Prostate gland (tissue), 2 donors: Measurements from ENCODE around the gene CALML6. TPM values are rescaled to one million over a fixed set of nuclear protein-coding genes. Genes with fewer than 3 reads are reported as not detected.

ENCODE experiments used
- DNase-seq: peaks from one replicate; pipeline ENCODE4 v3.0.0-alpha.2; 2019; ENCODE audit warnings: low spot score
- H3K27ac ChIP-seq, 2 donors: fragments of 200-600 bp; sonication (generic); 2 replicates each; pipeline ENCODE4 v1.5.1; 2017 to 2019
- H3K27me3 ChIP-seq: fragments of 200-600 bp; sonication (generic); replicated peaks from 2 replicates; pipeline ENCODE4 v1.5.1; 2019; ENCODE audit not compliant: insufficient read depth
- H3K36me3 ChIP-seq, 2 donors: fragments of 200-600 bp; sonication (generic); 1 replicate in 1 of 2; 2 replicates in 1 of 2; pipeline versions ENCODE4 v1.5.1 to v1.8.1; 2017 to 2019
- H3K4me1 ChIP-seq: fragments of 200-600 bp; sonication (generic); replicated peaks from 2 replicates; pipeline ENCODE4 v1.5.1; 2019
- H3K4me3 ChIP-seq, 2 donors: fragments of 200-600 bp; sonication (generic); 2 replicates each; pipeline ENCODE4 v1.5.1; 2017 to 2019
- H3K9me3 ChIP-seq: fragments of 200-600 bp; sonication (generic); 2 replicates; pipeline ENCODE4 v1.5.1; 2017
- POLR2A ChIP-seq: fragments of 450-650 bp; IDR thresholded peaks from one replicate; pipeline ENCODE4 v1.6.1; 2016; ENCODE audit warnings: antibody characterized with exemption, mild to moderate bottlenecking
- POLR2AphosphoS5 ChIP-seq: sonication (generic); formaldehyde crosslinking; IDR thresholded peaks from one replicate; pipeline ENCODE4 v1.6.1; 2017; ENCODE audit warnings: antibody characterized with exemption
- WGBS: methylation state at CpG from one replicate; pipeline ENCODE4 v1.1.5; 2018; 5-methylcytosine and 5-hydroxymethylcytosine counted together
- intact Hi-C: fragments of 100-400 bp; cut with DNase I; formaldehyde crosslinking; loops from one replicate; pipeline ENCODE4 v1.14.2; 2022
- total RNA-seq, 2 donors: library from RNA; depleted of rRNA; stranded (reverse); fragments of >200 nt; gene quantifications; one replicate each; pipeline ENCODE4 v1.1.0, GENCODE V29; 2016
- TF ChIP-seq, protein P1 (sequence below), 4 experiments: fragments of 200-600 bp in 2 of 4; fragments of 450-650 bp in 2 of 4; sonication (generic) in 2 of 4; IDR thresholded peaks; 1 replicate in 3 of 4; 2 replicates in 1 of 4; pipeline ENCODE4 v1.5.1; 2016 to 2019; ENCODE audit warnings: antibody characterized with exemption in 4 of 4, mild to moderate bottlenecking in 2 of 4, moderate library complexity in 2 of 4

The CALML6 gene, protein sequence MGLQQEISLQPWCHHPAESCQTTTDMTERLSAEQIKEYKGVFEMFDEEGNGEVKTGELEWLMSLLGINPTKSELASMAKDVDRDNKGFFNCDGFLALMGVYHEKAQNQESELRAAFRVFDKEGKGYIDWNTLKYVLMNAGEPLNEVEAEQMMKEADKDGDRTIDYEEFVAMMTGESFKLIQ
- total RNA-seq, result under 1 TPM; 0.18 to 0.28 TPM

DNA sequence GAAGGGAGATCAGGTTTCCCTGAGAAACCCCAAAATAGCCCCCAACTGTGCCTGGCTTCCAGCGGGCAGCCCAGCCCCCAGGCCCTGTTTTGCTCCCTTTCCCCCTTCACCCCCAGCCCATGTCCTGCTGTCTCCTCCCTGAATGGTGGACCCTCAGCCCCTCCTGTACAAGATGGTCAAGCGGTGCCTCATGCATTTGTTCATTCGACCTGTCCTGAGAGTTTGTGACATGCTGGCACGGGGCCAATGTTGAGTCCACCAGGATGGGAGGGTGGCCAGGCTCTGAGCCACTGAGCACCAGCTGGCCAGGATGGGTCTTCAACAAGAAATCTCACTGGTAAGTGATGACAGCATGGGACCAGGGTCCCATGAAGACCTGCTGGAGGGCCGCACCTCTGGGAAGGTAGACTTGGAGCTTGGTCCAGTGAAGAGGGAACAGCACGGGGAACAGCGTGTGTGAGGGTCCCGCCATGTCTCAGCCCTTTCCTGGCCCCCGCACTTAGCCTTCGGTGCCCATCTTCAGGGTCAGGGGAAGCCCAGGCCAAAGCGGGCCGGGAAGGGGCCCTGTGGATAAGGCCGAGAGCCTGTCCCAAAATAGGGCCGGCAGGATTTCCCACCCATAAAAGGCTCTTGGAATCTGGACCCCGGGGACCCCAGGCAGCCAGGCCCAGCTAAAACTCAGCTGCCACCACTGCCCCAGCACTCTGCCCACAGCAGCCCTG lies at the start of gene CALML6:
Gene CALML6 (plus strand): TSS at position 290 of the 722 bp plus-strand sequence. CDS start 21 bp downstream, at position 311.
- TF ChIP-seq, protein P1, sequence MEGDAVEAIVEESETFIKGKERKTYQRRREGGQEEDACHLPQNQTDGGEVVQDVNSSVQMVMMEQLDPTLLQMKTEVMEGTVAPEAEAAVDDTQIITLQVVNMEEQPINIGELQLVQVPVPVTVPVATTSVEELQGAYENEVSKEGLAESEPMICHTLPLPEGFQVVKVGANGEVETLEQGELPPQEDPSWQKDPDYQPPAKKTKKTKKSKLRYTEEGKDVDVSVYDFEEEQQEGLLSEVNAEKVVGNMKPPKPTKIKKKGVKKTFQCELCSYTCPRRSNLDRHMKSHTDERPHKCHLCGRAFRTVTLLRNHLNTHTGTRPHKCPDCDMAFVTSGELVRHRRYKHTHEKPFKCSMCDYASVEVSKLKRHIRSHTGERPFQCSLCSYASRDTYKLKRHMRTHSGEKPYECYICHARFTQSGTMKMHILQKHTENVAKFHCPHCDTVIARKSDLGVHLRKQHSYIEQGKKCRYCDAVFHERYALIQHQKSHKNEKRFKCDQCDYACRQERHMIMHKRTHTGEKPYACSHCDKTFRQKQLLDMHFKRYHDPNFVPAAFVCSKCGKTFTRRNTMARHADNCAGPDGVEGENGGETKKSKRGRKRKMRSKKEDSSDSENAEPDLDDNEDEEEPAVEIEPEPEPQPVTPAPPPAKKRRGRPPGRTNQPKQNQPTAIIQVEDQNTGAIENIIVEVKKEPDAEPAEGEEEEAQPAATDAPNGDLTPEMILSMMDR (IDR thresholded peaks at IDR 0.05), result no peak
- TF ChIP-seq POLR2A, result no peak
- TF ChIP-seq POLR2AphosphoS5, result no peak
- intact Hi-C loops, result no loop called here
- no peaks in the 10 kb centered on the region for H3K27me3 ChIP-seq
- H3K4me3 ChIP-seq, result no peak within 1 kb of the TSS
- no peak for DNase-seq
- H3K36me3 ChIP-seq, result no peaks in the 10 kb centered on the region
- no peaks in the 10 kb centered on the region for H3K4me1 ChIP-seq
- H3K9me3 ChIP-seq, result no peaks in the 10 kb centered on the region
- WGBS, result 82% methylated on average over 15 of the region's 15 CpGs
- H3K27ac ChIP-seq, result no peak within 1 kb of the TSS

DNA sequence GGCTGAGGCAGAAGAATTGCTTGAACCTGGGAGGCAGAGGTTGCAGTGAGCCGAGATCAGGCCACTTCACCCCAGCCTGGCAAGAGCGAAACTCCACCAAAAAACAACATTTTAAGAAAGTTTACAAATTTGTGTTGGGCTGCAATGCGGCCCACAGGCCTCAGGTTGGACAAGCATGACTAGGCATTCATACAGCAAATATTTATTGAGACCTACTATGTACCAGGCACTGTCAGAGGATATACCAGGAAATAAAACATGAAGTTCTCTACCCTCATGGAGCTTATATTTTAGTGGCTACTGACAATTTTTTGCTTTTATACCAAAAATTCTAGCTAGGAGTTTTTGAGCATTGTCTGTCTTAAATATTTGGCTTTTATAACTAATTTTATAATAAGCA lies 47.9 kb upstream of the CALML6 start:
- H3K36me3 ChIP-seq, result no peaks in the 10 kb centered on the region
- intact Hi-C loops, result no loop called here
- H3K27ac ChIP-seq, result no peak overlapping the region
- H3K4me1 ChIP-seq, result no peaks in the 10 kb centered on the region
- 95% methylated on average over 3 of the region's 3 CpGs for WGBS
- TF ChIP-seq POLR2AphosphoS5 (no peak), POLR2A (no peak)
- TF ChIP-seq, protein P1 (IDR thresholded peaks at IDR 0.05), result no peak
- DNase-seq, result no peak
- H3K9me3 ChIP-seq, result no peaks in the 10 kb centered on the region
- H3K27me3 ChIP-seq, result no peaks in the 10 kb centered on the region
- H3K4me3 ChIP-seq, result no peak overlapping the region

DNA sequence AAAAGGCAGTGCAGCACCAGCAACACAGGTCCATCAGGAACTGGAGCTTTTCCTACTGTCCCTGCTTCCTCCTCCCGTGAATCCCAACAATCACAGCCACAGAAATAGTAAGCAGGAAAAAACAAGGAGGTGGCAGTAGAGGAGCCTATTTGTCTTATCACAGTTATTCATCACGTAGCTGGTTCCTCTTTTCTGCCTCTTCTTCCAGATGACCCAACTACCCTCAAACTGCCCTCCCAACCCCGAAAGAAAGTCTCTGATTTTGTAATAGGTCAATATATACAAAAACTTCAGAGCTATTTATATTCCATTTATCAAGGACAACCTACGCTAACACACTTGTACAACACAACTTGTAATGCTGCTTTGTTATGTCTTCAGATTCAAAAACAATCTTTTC lies 45.6 kb upstream of the CALML6 start:
- no peak overlapping the region for H3K4me3 ChIP-seq
- no peak for DNase-seq
- H3K36me3 ChIP-seq, result no peaks in the 10 kb centered on the region
- H3K27ac ChIP-seq, result no peak overlapping the region
- no peak for TF ChIP-seq POLR2AphosphoS5
- no peak for TF ChIP-seq POLR2A
- TF ChIP-seq, protein P1 (IDR thresholded peaks at IDR 0.05), result no peak
- H3K4me1 ChIP-seq, result no peaks in the 10 kb centered on the region
- 61% methylated on average over 4 of the region's 4 CpGs for WGBS
- H3K27me3 ChIP-seq, result no peaks in the 10 kb centered on the region
- H3K9me3 ChIP-seq, result no peaks in the 10 kb centered on the region
- intact Hi-C loops, result no loop called here

DNA sequence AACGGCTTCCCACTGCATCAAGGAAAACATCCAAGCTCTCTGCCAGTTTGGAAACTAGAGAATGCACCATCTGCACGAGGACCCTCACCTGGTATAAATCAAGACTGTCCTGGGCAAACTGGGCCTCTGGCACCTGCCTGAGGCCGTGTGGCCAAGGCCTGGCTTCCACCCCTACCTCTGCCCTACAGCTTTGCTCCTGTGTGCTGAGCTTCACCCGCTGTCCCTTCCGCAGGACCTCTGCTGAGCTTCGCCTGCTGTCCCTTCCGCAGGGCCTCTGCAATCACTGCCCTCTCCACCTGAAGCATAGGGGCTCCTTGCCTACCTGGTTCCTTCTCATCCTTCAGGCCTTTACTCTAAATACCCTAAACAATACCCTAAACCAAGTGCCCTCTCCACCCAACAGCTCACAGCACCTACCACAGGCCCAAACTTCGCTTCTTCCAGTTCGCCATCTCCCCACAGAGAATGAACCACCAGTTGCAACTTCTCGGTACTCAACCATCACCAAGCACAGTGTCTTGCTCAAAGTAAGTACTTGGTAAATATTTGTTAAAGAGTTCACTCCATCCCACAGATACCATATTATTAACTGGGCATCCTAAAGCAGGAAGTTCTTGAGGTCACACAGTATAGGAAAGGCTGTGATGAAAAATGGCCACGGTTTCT lies 42.6 kb upstream of the CALML6 start:
- no peak for DNase-seq
- intact Hi-C loops, result no loop called here
- H3K9me3 ChIP-seq, result no peaks in the 10 kb centered on the region
- no peak overlapping the region for H3K27ac ChIP-seq
- TF ChIP-seq, protein P1 (IDR thresholded peaks at IDR 0.05), result no peak
- TF ChIP-seq POLR2AphosphoS5 (no peak), POLR2A (no peak)
- H3K4me1 ChIP-seq, result no peaks in the 10 kb centered on the region
- WGBS, result 83% methylated on average over 11 of the region's 11 CpGs
- no peak overlapping the region for H3K4me3 ChIP-seq
- no peaks in the 10 kb centered on the region for H3K27me3 ChIP-seq
- no peaks in the 10 kb centered on the region for H3K36me3 ChIP-seq
